IPS DF 6.9 (cell line): ENCODE data around the gene DYNC1I1.
A peak's percentile ranks its signal among the peaks of the same experiment; 100 is the strongest.

ENCODE experiments used
- DNase-seq: peaks from one replicate; pipeline ENCODE4 v3.0.0-alpha.2; 2013; ENCODE audit warnings: low read depth, low spot score
- H3K27ac ChIP-seq: one replicate; pipeline ENCODE4 v1.5.1; 2013; ENCODE audit warnings: low read length, control low read depth
- H3K27me3 ChIP-seq: 2 replicates; pipeline ENCODE4 v1.6.1; 2013; ENCODE audit warnings: mild to moderate bottlenecking, low read length; ENCODE audit not compliant: control insufficient read depth, insufficient read depth
- H3K36me3 ChIP-seq: 2 replicates; pipeline ENCODE4 v1.6.1; 2013; ENCODE audit warnings: low read length; ENCODE audit not compliant: control insufficient read depth, insufficient read depth
- H3K4me1 ChIP-seq: 2 replicates; pipeline ENCODE4 v1.6.1; 2013; ENCODE audit warnings: low read length; ENCODE audit not compliant: control insufficient read depth, insufficient read depth
- H3K4me3 ChIP-seq: 2 replicates; pipeline ENCODE4 v1.5.1; 2013; ENCODE audit warnings: mild to moderate bottlenecking, low read length
- H3K9me3 ChIP-seq: 2 replicates; pipeline ENCODE4 v1.6.1; 2013; ENCODE audit warnings: low read length, inconsistent platforms; ENCODE audit not compliant: control insufficient read depth, insufficient read depth
- WGBS: extraction: QIAGEN DNeasy Blood & Tissue Kit; methylation state at CpG from one replicate; pipeline ENCODE4 v1.1.7; 2013; ENCODE audit warnings: mixed read lengths, missing lambda C conversion rate; ENCODE audit not compliant: insufficient read length, insufficient coverage; 5-methylcytosine and 5-hydroxymethylcytosine counted together

The DYNC1I1 gene

GRCh38 chr7:95904099-95904498 is 131.7 kb downstream of the DYNC1I1 start:
- no peaks in the 10 kb centered on the region for H3K36me3 ChIP-seq
- H3K9me3 ChIP-seq, result no peaks in the 10 kb centered on the region
- H3K27me3 ChIP-seq, result no peaks in the 10 kb centered on the region
- no peak for DNase-seq
- no peaks in the 10 kb centered on the region for H3K4me1 ChIP-seq
- H3K27ac ChIP-seq, result no peak overlapping the region
- no peak overlapping the region for H3K4me3 ChIP-seq

DNA sequence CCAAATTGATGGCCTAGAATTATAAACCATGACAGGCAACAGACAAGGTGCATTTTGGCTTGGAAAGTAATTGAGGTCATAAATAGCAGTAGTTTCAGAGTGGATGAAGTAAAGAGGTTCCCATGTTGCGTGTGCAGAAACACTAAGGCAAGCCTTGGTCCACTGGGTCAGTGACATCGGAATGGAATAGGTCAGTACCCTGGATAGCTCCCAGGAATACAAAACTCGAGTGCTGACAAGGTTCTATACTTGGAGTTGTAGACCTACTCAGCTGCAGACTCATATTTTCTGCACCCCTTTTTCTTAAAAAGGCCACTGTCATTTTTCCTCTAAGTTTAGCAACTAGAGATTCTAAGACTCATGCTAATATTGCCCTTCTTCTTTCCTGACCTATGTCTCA is 132.8 kb downstream of the DYNC1I1 start:
- H3K4me3 ChIP-seq, result no peak overlapping the region
- no peaks in the 10 kb centered on the region for H3K9me3 ChIP-seq
- H3K27me3 ChIP-seq, result no peaks in the 10 kb centered on the region
- WGBS, result no CpG with 5 or more reads among the region's 3 CpGs
- no peak for DNase-seq
- H3K27ac ChIP-seq, result no peak overlapping the region
- no peaks in the 10 kb centered on the region for H3K36me3 ChIP-seq
- H3K4me1 ChIP-seq, result no peaks in the 10 kb centered on the region

DNA sequence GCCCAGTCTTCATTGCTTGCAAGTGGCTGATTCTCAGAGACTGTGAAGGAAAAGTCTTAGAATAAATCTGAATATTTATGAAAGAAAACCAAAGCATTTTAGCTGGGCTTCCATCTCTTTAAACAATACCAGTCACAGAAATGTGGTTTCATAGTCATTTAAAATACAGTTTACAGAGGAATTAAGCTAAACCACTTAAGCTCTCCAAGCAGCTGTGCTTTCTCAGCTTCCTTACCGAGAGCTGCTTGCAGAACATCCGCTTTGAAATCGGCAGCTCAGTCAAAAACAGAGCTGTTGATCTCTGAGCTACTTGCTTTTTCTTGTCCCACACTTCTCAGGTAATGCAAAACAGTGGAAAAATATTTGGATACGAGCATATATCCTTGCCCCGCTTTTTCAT is 134.5 kb downstream of the DYNC1I1 start:
- no CpG with 5 or more reads among the region's 5 CpGs for WGBS
- Histone ChIP-seq H3K36me3 (no peaks in the 10 kb centered on the region), H3K27ac (no peak overlapping the region), H3K4me3 (no peak overlapping the region), H3K4me1 (no peaks in the 10 kb centered on the region), H3K9me3 (no peaks in the 10 kb centered on the region), H3K27me3 (no peaks in the 10 kb centered on the region)
- no peak for DNase-seq

DNA sequence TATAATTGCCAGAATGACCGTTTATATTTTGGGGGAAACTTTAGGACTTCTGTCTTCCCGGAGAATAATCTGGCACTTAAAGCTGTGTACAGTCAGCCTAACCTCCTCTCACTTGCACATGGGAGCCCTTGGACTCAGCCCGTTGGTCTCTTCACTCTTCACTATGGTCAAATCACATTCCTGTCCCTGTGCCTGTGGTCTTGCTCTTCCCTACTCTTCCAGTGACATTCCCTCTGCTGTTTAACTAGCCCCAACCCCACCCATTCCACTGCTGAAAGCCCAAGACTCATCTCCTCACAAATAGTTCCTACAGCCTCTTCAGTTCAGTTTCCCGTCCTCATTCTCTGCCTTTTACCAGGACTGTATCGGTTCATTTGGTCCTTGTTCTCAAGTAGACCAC is 135.0 kb downstream of the DYNC1I1 start:
- H3K27ac ChIP-seq, result no peak overlapping the region
- no peaks in the 10 kb centered on the region for H3K9me3 ChIP-seq
- H3K4me3 ChIP-seq, result no peak overlapping the region
- no peaks in the 10 kb centered on the region for H3K27me3 ChIP-seq
- no peaks in the 10 kb centered on the region for H3K4me1 ChIP-seq
- no peak for DNase-seq
- no peaks in the 10 kb centered on the region for H3K36me3 ChIP-seq
- WGBS, result no CpG with 5 or more reads among the region's 5 CpGs

DNA sequence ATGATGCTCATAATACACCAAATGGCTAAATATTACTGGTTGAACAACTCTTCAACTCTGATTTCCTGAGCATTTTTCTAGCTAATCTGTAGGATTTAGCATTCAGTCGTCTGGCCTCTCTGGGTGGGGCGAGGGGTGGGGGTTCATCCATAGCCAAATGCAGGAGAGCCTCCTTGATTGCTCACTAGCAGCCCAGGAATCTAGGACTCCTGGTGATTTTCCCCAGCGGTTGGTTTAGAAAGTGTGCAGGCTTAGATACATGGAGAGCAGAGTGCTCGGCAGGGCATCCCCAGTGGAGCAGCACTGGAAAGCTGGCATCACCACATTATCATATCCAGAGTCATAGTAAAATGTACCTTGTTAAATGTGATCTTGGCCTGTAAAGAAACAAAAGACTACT is 136.1 kb downstream of the DYNC1I1 start:
- no peaks in the 10 kb centered on the region for H3K27me3 ChIP-seq
- no peaks in the 10 kb centered on the region for H3K4me1 ChIP-seq
- H3K9me3 ChIP-seq, result no peaks in the 10 kb centered on the region
- H3K4me3 ChIP-seq, result no peak overlapping the region
- no peak overlapping the region for H3K27ac ChIP-seq
- WGBS, result no CpG with 5 or more reads among the region's 4 CpGs
- DNase-seq, result no peak
- no peaks in the 10 kb centered on the region for H3K36me3 ChIP-seq

- Histone ChIP-seq H3K4me3 (no peak overlapping the region), H3K27me3 (no peaks in the 10 kb centered on the region), H3K36me3 (no peaks in the 10 kb centered on the region), H3K27ac (no peak overlapping the region), H3K9me3 (no peaks in the 10 kb centered on the region), H3K4me1 (no peaks in the 10 kb centered on the region)
- no peak for DNase-seq
Observed at GRCh38 chr7:95910341-95910740, 138.0 kb downstream of the DYNC1I1 start.

DNA sequence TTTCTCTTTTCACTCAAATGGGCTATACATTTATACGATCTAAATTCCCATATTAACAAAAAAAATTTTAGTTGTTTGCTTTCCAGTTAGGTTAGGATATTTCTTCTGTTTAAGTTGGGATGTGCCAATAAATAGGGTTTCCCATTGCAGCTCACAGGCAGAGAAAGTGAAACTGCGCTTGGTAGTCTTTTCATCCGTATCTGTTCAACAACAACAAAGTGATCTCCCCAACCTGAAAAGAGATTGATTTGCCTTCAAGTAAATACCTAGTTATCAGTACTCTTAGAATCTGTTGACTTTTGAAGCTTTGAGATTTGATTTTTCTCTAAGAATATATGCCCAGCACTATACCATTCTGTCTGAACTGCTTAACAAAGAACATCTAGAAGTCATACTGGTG is 143.4 kb downstream of the DYNC1I1 start:
- no peaks in the 10 kb centered on the region for H3K27me3 ChIP-seq
- no peaks in the 10 kb centered on the region for H3K9me3 ChIP-seq
- no peaks in the 10 kb centered on the region for H3K36me3 ChIP-seq
- H3K4me3 ChIP-seq, result no peak overlapping the region
- no peak for DNase-seq
- H3K27ac ChIP-seq, result no peak overlapping the region
- WGBS, result no CpG with 5 or more reads among the region's 3 CpGs
- no peaks in the 10 kb centered on the region for H3K4me1 ChIP-seq

DNA sequence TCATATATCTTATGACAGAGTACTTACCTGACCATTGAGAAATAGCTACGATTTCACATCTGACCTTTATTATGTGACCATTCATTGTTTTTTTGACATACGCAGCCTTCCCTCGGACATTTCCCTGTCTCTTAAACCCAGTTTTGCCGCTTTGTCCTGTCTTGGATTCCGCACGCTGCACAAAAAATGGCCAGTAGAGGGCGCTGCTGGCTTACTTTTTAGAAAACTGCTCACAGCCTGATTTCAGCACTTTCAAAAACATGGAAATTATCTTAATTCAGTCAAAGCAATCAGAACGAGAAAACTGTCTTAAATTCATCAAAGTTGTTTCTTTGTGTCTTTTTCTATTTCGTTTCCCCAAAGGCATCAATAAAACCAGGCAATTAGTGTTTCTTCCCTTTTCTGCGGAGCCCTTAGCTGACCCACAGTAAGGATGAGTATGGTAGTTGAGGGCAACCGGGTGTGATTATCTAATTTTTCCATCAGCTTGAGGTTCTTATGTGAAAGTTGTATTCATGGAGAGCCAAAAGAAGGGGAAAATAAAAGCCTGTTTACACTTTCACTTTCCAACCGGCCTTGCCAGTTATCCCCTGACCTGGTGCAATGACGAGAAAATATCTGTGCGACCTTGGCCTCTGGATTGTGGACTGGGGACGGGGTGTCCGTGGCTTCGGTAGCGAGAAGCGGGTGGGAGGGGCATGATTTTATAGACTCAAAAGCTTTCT is 144.4 kb downstream of the DYNC1I1 start:
- WGBS, result no CpG with 5 or more reads among the region's 19 CpGs
- DNase-seq, result peak; percentile 41
- Histone ChIP-seq H3K27me3 (no peaks in the 10 kb centered on the region), H3K4me1 (no peaks in the 10 kb centered on the region), H3K27ac (no peak overlapping the region), H3K36me3 (no peaks in the 10 kb centered on the region), H3K4me3 (no peak overlapping the region), H3K9me3 (no peaks in the 10 kb centered on the region)

DNA sequence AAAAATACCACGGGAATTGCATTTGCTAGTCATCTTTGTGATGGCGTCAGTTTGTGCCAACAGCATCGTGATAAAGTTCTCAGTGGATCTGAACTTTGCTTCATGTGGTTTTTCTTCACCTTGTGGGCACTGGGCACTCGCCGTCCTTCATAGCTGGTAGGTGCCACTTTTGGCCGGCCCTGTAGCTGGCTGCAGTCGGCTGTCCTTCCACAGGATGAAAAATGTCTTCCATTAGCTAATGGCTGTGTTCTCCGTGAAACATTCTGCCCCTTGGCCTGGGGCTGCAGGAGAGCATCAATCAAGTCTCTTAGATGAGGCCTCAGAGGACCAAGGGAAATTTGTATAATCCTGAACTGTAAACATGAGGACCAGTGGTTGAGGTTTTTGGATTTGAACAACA is 145.3 kb downstream of the DYNC1I1 start:
- H3K27me3 ChIP-seq, result no peaks in the 10 kb centered on the region
- H3K4me1 ChIP-seq, result no peaks in the 10 kb centered on the region
- DNase-seq, result no peak
- no peaks in the 10 kb centered on the region for H3K9me3 ChIP-seq
- no peak overlapping the region for H3K27ac ChIP-seq
- H3K4me3 ChIP-seq, result no peak overlapping the region
- H3K36me3 ChIP-seq, result no peaks in the 10 kb centered on the region
- no CpG with 5 or more reads among the region's 8 CpGs for WGBS

- no peak overlapping the region for H3K4me3 ChIP-seq
- no peak for DNase-seq
- H3K27me3 ChIP-seq, result no peaks in the 10 kb centered on the region
- H3K9me3 ChIP-seq, result no peaks in the 10 kb centered on the region
- WGBS, result no CpG with 5 or more reads among the region's 2 CpGs
- H3K27ac ChIP-seq, result no peak overlapping the region
- no peaks in the 10 kb centered on the region for H3K36me3 ChIP-seq
- H3K4me1 ChIP-seq, result no peaks in the 10 kb centered on the region
Observed at GRCh38 chr7:95919556-95919955, 147.2 kb downstream of the DYNC1I1 start.

- no peak for DNase-seq
- H3K4me3 ChIP-seq, result no peak overlapping the region
- no peaks in the 10 kb centered on the region for H3K36me3 ChIP-seq
- H3K27ac ChIP-seq, result no peak overlapping the region
- H3K9me3 ChIP-seq, result no peaks in the 10 kb centered on the region
- H3K27me3 ChIP-seq, result no peaks in the 10 kb centered on the region
- no peaks in the 10 kb centered on the region for H3K4me1 ChIP-seq
- WGBS, result no CpG with 5 or more reads among the region's 3 CpGs
Observed at GRCh38 chr7:95921543-95921942, 149.2 kb downstream of the DYNC1I1 start.
